Measurements from ENCODE around the gene PLCXD3. TPM values are rescaled to one million over a fixed set of nuclear protein-coding genes. Genes with fewer than 3 reads are reported as not detected.
"Not testable (repeated sequence)": the region's sequence is repeated elsewhere in the genome, so short reads cannot be mapped to it uniquely, and the experiment has no call there.

PLCXD3 gene
- total and polyA plus RNA-seq, 12 donors, result 0.72 to 48.7 (median 15.4) TPM

GRCh38 chr5:41503310-41503709 is 7.1 kb downstream of the PLCXD3 start:
- intact Hi-C loops (cut with DNase I), result no loop called here
- no peak for TF ChIP-seq CTCF (IDR thresholded peaks at IDR 0.05)
- no peak for TF ChIP-seq POLR2A (IDR thresholded peaks at IDR 0.05)

GRCh38 chr5:41493490-41494126 is 16.8 kb downstream of the PLCXD3 start:
- H3K27me3 ChIP-seq; H3K4me3 ChIP-seq; H3K9me3 ChIP-seq (replicated peaks in 1 of 3); H3K27ac ChIP-seq; DNase-seq; H3K4me1 ChIP-seq (replicated peaks in 1 of 2); H3K36me3 ChIP-seq (replicated peaks in 1 of 2); intact Hi-C loops (cut with DNase I): not testable (repeated sequence)
- WGBS, 4 donors, result 83 to 89% (median 86%) methylated on average over 23 to 24 of the region's 24 CpGs

More at GRCh38 chr5:41503310-41503709, 7.1 kb downstream of the PLCXD3 start:
- no peaks in the 10 kb centered on the region for H3K4me1 ChIP-seq (replicated peaks in 1 of 2)
- no peaks in the 10 kb centered on the region for H3K36me3 ChIP-seq (replicated peaks in 1 of 2)
- H3K4me3 ChIP-seq, result no peak overlapping the region
- no peaks in the 10 kb centered on the region for H3K9me3 ChIP-seq (replicated peaks in 1 of 3)
- WGBS, 4 donors, result 65 to 71% (median 68%) methylated on average over 2 of the region's 2 CpGs
- no peaks in the 10 kb centered on the region for H3K27me3 ChIP-seq
- DNase-seq, result no peak
- H3K27ac ChIP-seq, result no peak overlapping the region

GRCh38 chr5:41485533-41485932 is 24.9 kb downstream of the PLCXD3 start:
- Histone ChIP-seq H3K4me3 (no peak overlapping the region), H3K27ac (no peak overlapping the region), H3K9me3 (replicated peaks in 1 of 3) (no peaks in the 10 kb centered on the region), H3K4me1 (replicated peaks in 1 of 2) (no peaks in the 10 kb centered on the region), H3K36me3 (replicated peaks in 1 of 2) (no peaks in the 10 kb centered on the region), H3K27me3 (no peaks in the 10 kb centered on the region)
- 83 to 89% (median 86%) methylated on average over 3 of the region's 3 CpGs for WGBS, 4 donors
- TF ChIP-seq POLR2A (IDR thresholded peaks at IDR 0.05) (no peak), CTCF (IDR thresholded peaks at IDR 0.05) (no peak)
- intact Hi-C loops (cut with DNase I), result no loop called here
- DNase-seq, result no peak

- no peak for DNase-seq
- H3K4me3 ChIP-seq, result no peak overlapping the region
- 80 to 85% (median 82%) methylated on average over 2 of the region's 2 CpGs for WGBS, 4 donors
- no peaks in the 10 kb centered on the region for H3K36me3 ChIP-seq (replicated peaks in 1 of 2)
- no peaks in the 10 kb centered on the region for H3K27me3 ChIP-seq
- intact Hi-C loops (cut with DNase I), result no loop called here
- H3K9me3 ChIP-seq (replicated peaks in 1 of 3), result no peaks in the 10 kb centered on the region
- peaks cover 0 to 8% of the 10 kb centered on the region in 2 donors for H3K4me1 ChIP-seq (replicated peaks in 1 of 2)
- no peak overlapping the region for H3K27ac ChIP-seq
- no peak for TF ChIP-seq POLR2A (IDR thresholded peaks at IDR 0.05)
- TF ChIP-seq CTCF (IDR thresholded peaks at IDR 0.05), result no peak
Measured at GRCh38 chr5:41482715-41483114, 27.7 kb downstream of the PLCXD3 start.

- DNase-seq, result no peak
- no peaks in the 10 kb centered on the region for H3K36me3 ChIP-seq (replicated peaks in 1 of 2)
- no peak overlapping the region for H3K27ac ChIP-seq
- intact Hi-C loops (cut with DNase I), result no loop called here
- peaks cover 0 to 8% of the 10 kb centered on the region in 2 donors for H3K4me1 ChIP-seq (replicated peaks in 1 of 2)
- 91 to 94% (median 93%) methylated on average over 6 of the region's 6 CpGs for whole genome bisulfite sequencing, 4 donors
- TF ChIP-seq CTCF (IDR thresholded peaks at IDR 0.05) (no peak), POLR2A (IDR thresholded peaks at IDR 0.05) (no peak)
- no peaks in the 10 kb centered on the region for H3K9me3 ChIP-seq (replicated peaks in 1 of 3)
- no peaks in the 10 kb centered on the region for H3K27me3 ChIP-seq
- H3K4me3 ChIP-seq, result no peak overlapping the region
Measured at GRCh38 chr5:41482173-41482572, 28.2 kb downstream of the PLCXD3 start.

- WGBS, 4 donors, result no CpG with 5 or more reads among the region's 1 CpG
Measured at GRCh38 chr5:41471571-41472208, 38.7 kb downstream of the PLCXD3 start.

More at GRCh38 chr5:41471571-41472208, 38.7 kb downstream of the PLCXD3 start:
- H3K4me3 ChIP-seq; intact Hi-C loops (cut with DNase I); H3K27ac ChIP-seq; H3K4me1 ChIP-seq (replicated peaks in 1 of 2); H3K27me3 ChIP-seq; H3K36me3 ChIP-seq (replicated peaks in 1 of 2); DNase-seq: not testable (repeated sequence)
- peaks cover 0 to 10% (median 0%) of the 10 kb centered on the region in 3 donors for H3K9me3 ChIP-seq (replicated peaks in 1 of 3)
